Pancreas (tissue), 10 donors: ENCODE data around the gene SUPT3H. TPM values are rescaled to one million over a fixed set of nuclear protein-coding genes. Genes with fewer than 3 reads are reported as not detected.

Experiments used
- ATAC-seq, 4 donors: fragments of 200-7000 bp; cut with Tn5 transposase; one replicate each; pipeline versions ENCODE4 v1.8.0 to v1.9.1; 2020; ENCODE audit warnings: mild to moderate bottlenecking in 4 of 4, moderate library complexity in 4 of 4
- DNase-seq, 6 donors: peaks; one replicate each; pipeline ENCODE4 v3.0.0-alpha.2; 2020
- FAIRE-seq: peaks from 2 replicates; lab custom pipeline; 2012; peaks lifted over from hg19 to GRCh38; lab: Jason Lieb, UNC
- H3K27ac ChIP-seq, 4 donors: fragments of 200-600 bp; sonication (generic); 1 replicate in 3 of 4; 2 replicates in 1 of 4; pipeline versions ENCODE4 v1.5.0 to v1.8.0; 2020
- H3K27me3 ChIP-seq, 4 donors: fragments of 200-600 bp; one replicate each; pipeline ENCODE4 v1.8.0; 2021
- H3K36me3 ChIP-seq, 3 donors: fragments of 200-600 bp; sonication (generic) in 1 of 3; one replicate each; pipeline versions ENCODE4 v1.5.0 to v1.8.0; 2020 to 2021
- H3K4me1 ChIP-seq, 3 donors: fragments of 200-600 bp; one replicate each; pipeline ENCODE4 v1.8.0; 2021
- H3K4me3 ChIP-seq, 4 donors: fragments of 200-600 bp; sonication (generic) in 2 of 4; one replicate each; pipeline versions ENCODE4 v1.5.0 to v1.8.0; 2020 to 2021
- H3K9me3 ChIP-seq, 4 donors: fragments of 200-600 bp; one replicate each; pipeline ENCODE4 v1.8.0; 2021
- WGBS, 2 donors: extraction: QIAGEN DNeasy Blood & Tissue Kit; methylation state at CpG; one replicate each; pipeline ENCODE4 v1.1.7; 2013; 5-methylcytosine and 5-hydroxymethylcytosine counted together
- intact Hi-C, 3 donors: fragments of 100-400 bp; cut with DNase I; formaldehyde crosslinking; loops; one replicate each; pipeline versions ENCODE4 v1.11.1 to v1.14.2; 2022
- polyA plus RNA-seq, 2 donors: library from polyadenylated mRNA; stranded (reverse); fragments of 200-250 nt; gene quantifications; one replicate each; pipeline ENCODE4 v1.2.3, GENCODE V29; 2013
- total RNA-seq, 6 donors: library from RNA; stranded (reverse); fragmentation: NEBNext Ultra II Directional in 4 of 6; extraction: Animal tissue kit (Norgen Biotek cat#: 25700) in 4 of 6; gene quantifications; one replicate each; pipeline versions ENCODE4 v1.2.1 to v1.2.4, GENCODE V29; 2021 to 2023
- TF ChIP-seq, protein P1 (sequence below), 4 donors: fragments of 200-600 bp; sonication (generic) in 3 of 4; IDR thresholded peaks; one replicate each; pipeline versions ENCODE4 v1.5.0 to v1.8.0; 2021; ENCODE audit warnings: antibody characterized with exemption in 4 of 4
- donor health status: healthy with polysubstance abuse.
- donor health status: DM: no; HTN: no; CAD: no; lungs with moderate emphysema.
- donor health status: DM: no; HTN: no; CAD: no.
- donor health status: control.
- donor health status: control.
- donor health status: Bipolar disorder and iron deficiency.
- donor health status: DM: yes; HTN: yes; CAD: no.
- donor health status: DM: no; HTN: no; CAD: no.
- donor health status: DM: no; HTN: no; CAD: no.
- donor health status: DM: yes; HTN: yes; CAD: no.

Gene SUPT3H
- total and polyA plus RNA-seq, 8 donors, result 3.6 to 8.0 (median 5.3) TPM

- WGBS, 2 donors, result 43 to 48% methylated on average over 2 of the region's 2 CpGs
- DNase-seq (no peak), FAIRE-seq (no peak), ATAC-seq (no peak)
- TF ChIP-seq, protein P1, sequence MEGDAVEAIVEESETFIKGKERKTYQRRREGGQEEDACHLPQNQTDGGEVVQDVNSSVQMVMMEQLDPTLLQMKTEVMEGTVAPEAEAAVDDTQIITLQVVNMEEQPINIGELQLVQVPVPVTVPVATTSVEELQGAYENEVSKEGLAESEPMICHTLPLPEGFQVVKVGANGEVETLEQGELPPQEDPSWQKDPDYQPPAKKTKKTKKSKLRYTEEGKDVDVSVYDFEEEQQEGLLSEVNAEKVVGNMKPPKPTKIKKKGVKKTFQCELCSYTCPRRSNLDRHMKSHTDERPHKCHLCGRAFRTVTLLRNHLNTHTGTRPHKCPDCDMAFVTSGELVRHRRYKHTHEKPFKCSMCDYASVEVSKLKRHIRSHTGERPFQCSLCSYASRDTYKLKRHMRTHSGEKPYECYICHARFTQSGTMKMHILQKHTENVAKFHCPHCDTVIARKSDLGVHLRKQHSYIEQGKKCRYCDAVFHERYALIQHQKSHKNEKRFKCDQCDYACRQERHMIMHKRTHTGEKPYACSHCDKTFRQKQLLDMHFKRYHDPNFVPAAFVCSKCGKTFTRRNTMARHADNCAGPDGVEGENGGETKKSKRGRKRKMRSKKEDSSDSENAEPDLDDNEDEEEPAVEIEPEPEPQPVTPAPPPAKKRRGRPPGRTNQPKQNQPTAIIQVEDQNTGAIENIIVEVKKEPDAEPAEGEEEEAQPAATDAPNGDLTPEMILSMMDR (IDR thresholded peaks at IDR 0.05), result no peak
- Histone ChIP-seq H3K27me3 (peaks cover 0 to 16% (median 0%) of the 10 kb centered on the region in 4 donors), H3K4me1 (no peaks in the 10 kb centered on the region), H3K4me3 (no peak overlapping the region), H3K9me3 (no peaks in the 10 kb centered on the region), H3K27ac (no peak overlapping the region), H3K36me3 (no peaks in the 10 kb centered on the region)
- intact Hi-C loops, result no loop called here
Measured at GRCh38 chr6:45398075-45398813, 20.5 kb upstream of the SUPT3H start.

GRCh38 chr6:45394586-45395095 is 16.9 kb upstream of the SUPT3H start:
- Histone ChIP-seq H3K4me1 (no peaks in the 10 kb centered on the region), H3K36me3 (no peaks in the 10 kb centered on the region), H3K4me3 (no peak overlapping the region), H3K9me3 (no peaks in the 10 kb centered on the region), H3K27ac (no peak overlapping the region), H3K27me3 (no peaks in the 10 kb centered on the region)
- intact Hi-C loops, result no loop called here
- WGBS, 2 donors, result 72 to 89% methylated on average over 4 of the region's 4 CpGs
- TF ChIP-seq, protein P1 (IDR thresholded peaks at IDR 0.05), result no peak
- no peak for ATAC-seq
- FAIRE-seq, result no peak
- DNase-seq, result no peak

GRCh38 chr6:45388328-45388727 is 10.6 kb upstream of the SUPT3H start:
- H3K9me3 ChIP-seq, result no peaks in the 10 kb centered on the region
- H3K4me3 ChIP-seq, result no peak overlapping the region
- intact Hi-C loops, result no loop called here
- H3K27ac ChIP-seq, result no peak overlapping the region
- H3K36me3 ChIP-seq, result no peaks in the 10 kb centered on the region
- FAIRE-seq, result no peak
- H3K27me3 ChIP-seq, result no peaks in the 10 kb centered on the region
- H3K4me1 ChIP-seq, result no peaks in the 10 kb centered on the region
- no peak for DNase-seq
- ATAC-seq, result no peak
- WGBS, 2 donors, result 40 to 41% methylated on average over 3 of the region's 3 CpGs
- TF ChIP-seq, protein P1 (IDR thresholded peaks at IDR 0.05), result no peak

DNA sequence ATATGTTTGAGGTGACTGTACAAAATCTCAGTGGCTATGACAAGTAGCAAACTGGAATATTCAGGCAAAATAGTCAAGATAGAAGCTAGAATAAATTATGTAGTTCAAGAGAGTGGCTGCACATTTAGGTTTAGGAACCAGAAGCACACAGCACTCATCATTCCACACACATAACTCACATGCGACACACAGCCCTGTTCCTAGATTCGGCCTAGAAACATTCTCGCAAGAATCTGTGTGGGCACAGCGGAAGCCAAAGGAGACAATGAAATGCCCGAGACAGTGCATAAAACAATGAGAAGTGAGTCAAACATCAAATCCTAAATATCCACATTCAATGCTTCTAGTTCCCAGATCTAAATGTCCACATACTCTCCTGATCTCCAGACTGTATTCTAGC is 9.5 kb upstream of the SUPT3H start:
- Histone ChIP-seq H3K27me3 (no peaks in the 10 kb centered on the region), H3K27ac (no peak overlapping the region), H3K9me3 (no peaks in the 10 kb centered on the region), H3K4me1 (no peaks in the 10 kb centered on the region), H3K4me3 (no peak overlapping the region), H3K36me3 (no peaks in the 10 kb centered on the region)
- 91 to 92% methylated on average over 5 of the region's 5 CpGs for WGBS, 2 donors
- intact Hi-C loops, result no loop called here
- no peak for FAIRE-seq
- no peak for ATAC-seq
- TF ChIP-seq, protein P1 (IDR thresholded peaks at IDR 0.05), result no peak
- no peak for DNase-seq

- H3K9me3 ChIP-seq, result no peaks in the 10 kb centered on the region
- H3K36me3 ChIP-seq, result no peaks in the 10 kb centered on the region
- no peak overlapping the region for H3K4me3 ChIP-seq
- ATAC-seq, result no peak
- no peaks in the 10 kb centered on the region for H3K4me1 ChIP-seq
- intact Hi-C loops, result no loop called here
- no peak for DNase-seq
- no peak for FAIRE-seq
- WGBS, 2 donors, result 71 to 80% methylated on average over 3 of the region's 3 CpGs
- TF ChIP-seq, protein P1 (IDR thresholded peaks at IDR 0.05), result no peak
- H3K27me3 ChIP-seq, result no peaks in the 10 kb centered on the region
- no peak overlapping the region for H3K27ac ChIP-seq
Measured at GRCh38 chr6:45386501-45386900, 8.8 kb upstream of the SUPT3H start.
